Left lobe of liver (tissue), 2 donors: ENCODE results near the gene NTMT2. TPM values are rescaled to one million over a fixed set of nuclear protein-coding genes. Genes with fewer than 3 reads are reported as not detected.
"Not testable (repeated sequence)": the region's sequence is repeated elsewhere in the genome, so short reads cannot be mapped to it uniquely, and the experiment has no call there.

Experiments
- ATAC-seq: fragments of 200-7000 bp; cut with Tn5 transposase; one replicate; pipeline ENCODE4 v1.9.1; 2020; ENCODE audit warnings: mild to moderate bottlenecking, moderate library complexity
- DNase-seq: peaks from one replicate; pipeline ENCODE4 v3.0.0-alpha.2; 2020; ENCODE audit warnings: low spot score
- total RNA-seq: library from RNA; stranded (reverse); gene quantifications from one replicate; pipeline ENCODE4 v1.2.1, GENCODE V29; 2021
- donor health status: DM: no; HTN: no; CAD: no; lungs with moderate emphysema.
- donor health status: DM: no; HTN: yes; CAD: no.

The NTMT2 gene
- not detected for total RNA-seq

GRCh38 chr1:170145770-170146676 lies at the start of gene NTMT2:
Gene NTMT2, plus strand, starts transcription at chr1:170145959. Its CDS starts 149 bp downstream, at chr1:170146108.
- ATAC-seq (no peak), DNase-seq (no peak)

GRCh38 chr1:170095976-170096748 lies 49.6 kb upstream of the NTMT2 start:
- DNase-seq (no peak), ATAC-seq (no peak)

- DNase-seq (no peak), ATAC-seq (no peak)
Measured at GRCh38 chr1:170096806-170097340, 48.9 kb upstream of the NTMT2 start.

GRCh38 chr1:170097449-170097948 lies 48.3 kb upstream of the NTMT2 start:
- ATAC-seq (no peak), DNase-seq (no peak)

- not testable (repeated sequence) for DNase-seq, ATAC-seq
Measured at GRCh38 chr1:170113140-170113539, 32.6 kb upstream of the NTMT2 start.

GRCh38 chr1:170114906-170115305 lies 30.9 kb upstream of the NTMT2 start:
- no peak for DNase-seq
- ATAC-seq = no peak

- ATAC-seq (no peak), DNase-seq (no peak)
Measured at GRCh38 chr1:170122366-170122765, 23.4 kb upstream of the NTMT2 start.

- DNase-seq = no peak
- ATAC-seq = no peak
Measured at GRCh38 chr1:170125269-170125668, 20.5 kb upstream of the NTMT2 start.

- no peak for ATAC-seq
Measured at GRCh38 chr1:170126696-170127095, 19.1 kb upstream of the NTMT2 start.

GRCh38 chr1:170131450-170131849 lies 14.3 kb upstream of the NTMT2 start:
- no peak for ATAC-seq
- DNase-seq = no peak

More at GRCh38 chr1:170126696-170127095, 19.1 kb upstream of the NTMT2 start:
- DNase-seq = no peak

- DNase-seq (no peak), ATAC-seq (no peak)
Measured at GRCh38 chr1:170131984-170132383, 13.8 kb upstream of the NTMT2 start.

GRCh38 chr1:170133766-170134495 lies 11.8 kb upstream of the NTMT2 start:
- no peak for ATAC-seq
- no peak for DNase-seq

- DNase-seq (no peak), ATAC-seq (no peak)
Measured at GRCh38 chr1:170134521-170134920, 11.2 kb upstream of the NTMT2 start.

- ATAC-seq (no peak), DNase-seq (no peak)
Measured at GRCh38 chr1:170140371-170140770, 5.4 kb upstream of the NTMT2 start.

GRCh38 chr1:170145061-170145460 lies 698 bp upstream of the NTMT2 start:
- ATAC-seq = no peak
- no peak for DNase-seq

GRCh38 chr1:170146720-170147263 lies 1.0 kb downstream of the NTMT2 start:
- ATAC-seq = no peak
- DNase-seq = no peak

GRCh38 chr1:170149241-170149640 lies 3.5 kb downstream of the NTMT2 start:
- no peak for ATAC-seq
- no peak for DNase-seq

- no peak for ATAC-seq
Measured at GRCh38 chr1:170150016-170150415, 4.3 kb downstream of the NTMT2 start.

GRCh38 chr1:170150921-170151320 lies 5.2 kb downstream of the NTMT2 start:
- ATAC-seq (no peak), DNase-seq (no peak)

More at GRCh38 chr1:170150016-170150415, 4.3 kb downstream of the NTMT2 start:
- DNase-seq = no peak

GRCh38 chr1:170153417-170153816 lies 7.7 kb downstream of the NTMT2 start:
- ATAC-seq = no peak
- no peak for DNase-seq
